ENCODE data around the gene GOLT1A. TPM values are rescaled to one million over a fixed set of nuclear protein-coding genes. Genes with fewer than 3 reads are reported as not detected.
A peak's percentile ranks its signal among the peaks of the same experiment; 100 is the strongest.

GOLT1A gene
- total and polyA plus RNA-seq, 2 experiments from 2014 or later: 0.33 to 2.6 TPM

GRCh38 chr1:204192589-204193352 is 21.0 kb downstream of the GOLT1A start:
- H3K27me3 ChIP-seq: peaks cover 58% of the 10 kb centered on the region
- no peak overlapping the region for H3K4me3 ChIP-seq
- H3K27ac ChIP-seq: no peak overlapping the region
- no peaks in the 10 kb centered on the region for H3K36me3 ChIP-seq
- H3K4me1 ChIP-seq (ENCODE audit: low read depth): no peaks in the 10 kb centered on the region
- TF ChIP-seq CTCF (IDR thresholded peaks at IDR 0.05; ENCODE audit: low read depth, low read length): no peak
- H3K9me3 ChIP-seq (ENCODE audit: low read depth): no peaks in the 10 kb centered on the region
- DNase-seq (ENCODE audit: low read depth in 1 of 2, low spot score in 1 of 2): no peak

DNA sequence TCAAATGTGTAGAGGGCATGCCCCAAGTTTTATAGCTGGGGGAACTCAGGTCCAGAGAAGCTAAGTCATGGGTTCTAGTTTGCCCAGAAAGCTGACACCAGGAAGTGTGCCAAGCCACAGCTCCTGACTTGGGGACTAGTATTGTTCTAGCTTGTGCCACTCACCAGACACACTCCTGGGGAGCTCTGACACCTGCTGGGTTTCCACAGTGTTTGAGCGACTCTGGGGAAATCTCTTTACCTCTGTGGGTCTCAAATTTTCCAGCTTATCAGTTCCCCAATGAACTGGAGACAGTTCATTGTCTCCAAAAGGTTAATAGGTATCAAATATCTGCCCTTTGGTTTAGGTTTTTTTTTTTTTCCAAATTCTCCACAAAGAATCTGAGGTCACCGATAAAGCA is 21.7 kb downstream of the GOLT1A start:
- Histone ChIP-seq H3K4me3 (no peak overlapping the region), H3K9me3 (ENCODE audit: low read depth) (no peaks in the 10 kb centered on the region), H3K27ac (no peak overlapping the region), H3K4me1 (ENCODE audit: low read depth) (no peaks in the 10 kb centered on the region), H3K27me3 (peaks cover 66% of the 10 kb centered on the region), H3K36me3 (no peaks in the 10 kb centered on the region)
- TF ChIP-seq CTCF (IDR thresholded peaks at IDR 0.05; ENCODE audit: low read depth, low read length): no peak
- no peak for DNase-seq (ENCODE audit: low read depth in 1 of 2, low spot score in 1 of 2)

DNA sequence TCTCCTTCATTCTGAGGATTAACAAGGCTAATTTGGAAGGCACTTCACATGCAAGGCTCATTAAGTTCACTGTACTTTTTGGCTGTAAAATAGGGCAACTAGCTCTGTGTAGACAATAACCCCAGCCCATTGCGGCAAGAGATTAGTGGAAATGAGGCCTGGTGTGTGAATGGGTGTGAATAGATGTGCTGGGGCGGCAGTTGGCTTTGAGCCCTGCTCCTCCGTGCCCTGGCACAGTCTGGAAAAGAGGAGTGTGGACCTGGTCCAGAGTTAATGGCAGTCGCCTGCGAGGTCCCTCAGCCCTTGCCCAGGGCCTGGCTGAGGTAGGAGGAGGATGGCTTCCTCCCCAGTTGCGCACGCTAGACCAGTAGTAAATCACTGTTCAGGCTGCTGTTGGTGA is 22.3 kb downstream of the GOLT1A start:
- H3K27me3 ChIP-seq: peaks cover 70% of the 10 kb centered on the region
- H3K27ac ChIP-seq: no peak overlapping the region
- H3K4me3 ChIP-seq: no peak overlapping the region
- H3K4me1 ChIP-seq (ENCODE audit: low read depth): peaks cover 3% of the 10 kb centered on the region
- no peaks in the 10 kb centered on the region for H3K36me3 ChIP-seq
- no peaks in the 10 kb centered on the region for H3K9me3 ChIP-seq (ENCODE audit: low read depth)
- DNase-seq (ENCODE audit: low read depth in 1 of 2, low spot score in 1 of 2): no peak
- TF ChIP-seq CTCF (IDR thresholded peaks at IDR 0.05; ENCODE audit: low read depth, low read length): no peak

DNA sequence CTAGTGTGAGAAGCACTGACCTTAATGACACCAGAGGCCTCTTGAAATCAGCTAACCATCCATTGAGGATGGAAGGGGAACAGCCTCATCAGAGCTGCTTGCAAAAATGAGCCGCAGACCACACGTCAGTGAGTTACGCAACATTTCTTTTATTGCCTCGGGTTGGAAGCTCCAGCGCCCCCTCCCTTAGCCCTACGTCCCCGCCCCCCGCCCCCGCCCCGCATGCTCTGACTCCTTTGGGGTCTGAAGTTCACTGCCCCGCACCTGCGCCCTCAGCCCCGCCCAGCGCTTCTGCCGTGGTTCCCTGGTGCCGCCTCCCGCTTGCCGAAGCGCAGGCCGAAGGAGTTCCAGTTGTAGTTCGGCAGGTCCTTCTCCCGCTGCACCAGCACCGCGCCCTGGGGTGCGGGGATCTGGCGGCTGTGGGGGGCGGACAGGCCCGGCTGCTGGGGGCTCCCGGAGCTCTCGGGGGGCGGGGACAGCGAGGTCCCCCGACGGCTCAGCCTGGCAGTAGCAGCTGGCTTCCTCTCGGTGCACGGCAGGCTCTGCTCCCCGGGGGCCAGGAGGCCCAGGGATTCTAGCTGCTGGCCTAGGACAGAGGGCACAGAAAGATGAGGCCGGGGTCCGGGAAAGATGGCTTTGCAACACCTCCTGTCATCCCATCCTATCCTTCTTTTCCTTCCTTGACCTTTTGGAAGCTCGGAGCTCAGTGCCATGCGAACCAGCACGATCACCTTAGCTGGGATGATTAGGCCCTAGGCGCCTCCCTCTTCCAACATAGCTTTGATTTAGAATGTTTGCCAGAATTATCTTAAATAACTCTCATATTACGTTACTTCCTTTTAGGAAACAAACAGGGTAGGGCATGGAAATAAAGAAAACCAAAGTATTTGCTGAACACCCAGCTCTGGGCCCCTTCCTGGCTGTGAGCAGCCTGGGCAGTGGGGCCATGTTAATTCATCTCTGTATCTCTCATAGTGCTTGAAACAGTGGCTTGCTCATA is 23.3 kb downstream of the GOLT1A start:
- Histone ChIP-seq H3K4me1 (ENCODE audit: low read depth) (peaks cover 4% of the 10 kb centered on the region), H3K27me3 (peaks cover 75% of the 10 kb centered on the region), H3K27ac (no peak overlapping the region), H3K9me3 (ENCODE audit: low read depth) (no peaks in the 10 kb centered on the region), H3K36me3 (no peaks in the 10 kb centered on the region), H3K4me3 (no peak overlapping the region)
- no peak for TF ChIP-seq CTCF (IDR thresholded peaks at IDR 0.05; ENCODE audit: low read depth, low read length)
- peak in 1 of 2 donors; percentile 73 for DNase-seq (ENCODE audit: low read depth in 1 of 2, low spot score in 1 of 2)

DNA sequence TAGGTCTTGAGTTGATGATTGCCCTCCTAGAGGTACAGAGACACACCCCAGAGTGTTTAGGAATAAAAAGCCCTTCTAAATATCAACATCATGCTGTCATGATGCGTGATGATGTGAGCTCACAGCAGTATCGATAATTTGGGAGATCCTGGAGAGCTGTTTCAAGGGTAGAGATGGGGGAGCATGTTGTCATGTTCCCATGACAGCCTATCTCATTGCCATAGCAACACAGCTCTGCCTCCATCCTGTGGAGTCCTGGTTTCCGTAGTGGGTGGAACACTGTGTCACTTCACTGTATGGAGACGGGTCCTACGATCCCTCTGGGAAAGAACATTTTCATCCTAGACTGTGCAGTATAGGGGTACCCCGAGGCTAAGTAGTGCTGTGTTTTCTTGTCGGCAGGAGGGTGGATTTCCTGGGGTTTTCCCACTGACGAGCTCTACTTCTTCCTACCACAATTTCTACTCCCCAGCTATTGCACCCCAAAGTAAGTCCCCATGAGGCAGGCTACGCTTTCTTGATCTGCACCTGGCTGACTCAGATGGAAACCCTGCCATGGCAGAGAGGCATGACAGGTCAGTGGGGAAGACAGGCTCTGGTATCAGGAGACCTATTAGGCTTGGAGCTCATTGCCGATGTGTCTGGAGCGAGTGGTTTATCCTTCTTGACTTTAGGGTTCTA is 24.7 kb downstream of the GOLT1A start:
- no peak overlapping the region for H3K4me3 ChIP-seq
- no peaks in the 10 kb centered on the region for H3K9me3 ChIP-seq (ENCODE audit: low read depth)
- H3K27ac ChIP-seq: no peak overlapping the region
- H3K36me3 ChIP-seq: no peaks in the 10 kb centered on the region
- TF ChIP-seq CTCF (IDR thresholded peaks at IDR 0.05; ENCODE audit: low read depth, low read length): no peak
- H3K27me3 ChIP-seq: peaks cover 75% of the 10 kb centered on the region
- no peak for DNase-seq (ENCODE audit: low read depth in 1 of 2, low spot score in 1 of 2)
- H3K4me1 ChIP-seq (ENCODE audit: low read depth): peaks cover 4% of the 10 kb centered on the region
